NCI-H510A treated with DMSO at 0.1 percent for 48 hours (cell line): ENCODE measurements around the gene FOXK1.

Source experiments
- DNase-seq: peaks from one replicate; lab custom pipeline; 2025; lab: John Stamatoyannopoulos, UW

The FOXK1 gene

DNA sequence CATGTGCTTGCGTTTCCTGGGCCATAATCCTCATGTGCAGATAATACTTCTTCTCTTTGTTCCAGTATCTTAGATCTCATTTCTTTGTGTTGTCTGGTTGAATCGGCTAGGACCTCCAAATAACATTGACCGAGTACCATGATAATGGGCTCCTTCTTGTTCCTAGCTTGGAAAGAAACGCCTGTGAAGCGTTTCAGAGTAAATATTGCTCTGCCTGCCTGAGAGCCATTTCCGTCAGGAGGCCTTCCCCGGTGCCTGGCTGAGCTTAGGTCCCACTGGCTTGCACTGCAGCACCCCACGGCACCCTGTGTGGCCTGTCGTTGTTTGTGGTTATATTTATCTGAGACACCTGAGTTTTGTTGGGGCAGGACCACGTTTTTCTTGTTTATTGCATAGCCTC lies 17.7 kb downstream of the FOXK1 start:
- DNase-seq, result peak; percentile 60

DNA sequence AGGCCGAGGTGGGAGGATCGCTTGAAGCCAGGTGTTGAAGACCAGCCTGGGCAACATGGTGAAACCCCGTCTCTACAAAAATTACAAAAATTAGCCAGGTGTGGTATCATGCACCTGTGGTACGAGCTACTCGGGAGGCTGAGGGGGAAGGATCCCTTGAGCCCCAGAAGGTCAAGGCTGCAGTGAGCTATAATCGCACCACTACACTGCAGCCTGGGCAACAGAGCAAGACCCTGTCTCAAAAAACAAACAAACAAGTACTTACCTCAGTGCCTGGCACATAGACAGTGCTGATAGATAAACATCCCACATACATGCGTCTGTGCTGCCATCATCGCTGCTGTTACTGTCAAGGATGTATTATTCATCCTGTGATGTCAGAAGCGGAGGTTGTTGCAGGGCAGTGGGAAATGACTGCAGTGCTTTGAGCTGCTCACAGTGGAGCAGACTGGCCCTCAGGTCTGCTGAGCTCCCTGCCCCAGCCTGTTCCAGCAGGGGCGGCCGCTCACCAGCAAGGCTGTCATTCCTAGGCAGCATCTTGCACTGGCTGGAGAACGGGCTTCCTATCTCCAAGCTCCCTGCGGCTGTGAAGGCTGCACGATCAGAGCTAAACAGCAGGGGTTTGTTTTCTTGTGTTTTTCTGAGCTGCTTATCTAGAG lies 18.6 kb downstream of the FOXK1 start:
- DNase-seq, result peak; percentile 17

DNA sequence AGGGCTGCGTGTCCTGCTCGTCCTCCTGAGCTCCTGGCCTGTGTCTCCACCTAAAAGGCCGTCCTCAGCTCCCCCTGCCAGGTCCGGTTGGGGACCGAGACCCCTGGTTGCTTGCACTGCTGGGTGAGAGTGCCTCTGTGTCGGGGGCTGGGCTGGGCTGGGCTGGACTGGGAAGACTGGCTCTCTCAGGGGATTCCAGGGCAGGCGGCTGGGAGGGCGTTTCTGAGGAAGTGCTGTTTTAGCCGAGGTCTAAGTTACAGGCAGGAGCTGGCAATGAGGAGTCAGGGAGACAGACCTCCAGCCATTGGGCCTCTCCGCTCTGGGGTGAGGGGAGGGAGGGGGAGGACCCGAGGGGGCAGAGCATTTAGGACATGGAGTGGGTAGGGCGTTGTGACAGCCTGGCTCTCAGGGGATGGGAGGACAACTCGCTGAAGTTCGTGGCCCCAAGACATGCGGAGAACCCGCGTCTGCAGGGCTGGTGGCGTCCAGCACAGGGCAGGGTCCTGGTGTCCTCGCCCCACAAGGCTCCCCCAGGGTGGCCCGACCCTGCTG lies 20.9 kb downstream of the FOXK1 start:
- DNase-seq, result no peak

DNA sequence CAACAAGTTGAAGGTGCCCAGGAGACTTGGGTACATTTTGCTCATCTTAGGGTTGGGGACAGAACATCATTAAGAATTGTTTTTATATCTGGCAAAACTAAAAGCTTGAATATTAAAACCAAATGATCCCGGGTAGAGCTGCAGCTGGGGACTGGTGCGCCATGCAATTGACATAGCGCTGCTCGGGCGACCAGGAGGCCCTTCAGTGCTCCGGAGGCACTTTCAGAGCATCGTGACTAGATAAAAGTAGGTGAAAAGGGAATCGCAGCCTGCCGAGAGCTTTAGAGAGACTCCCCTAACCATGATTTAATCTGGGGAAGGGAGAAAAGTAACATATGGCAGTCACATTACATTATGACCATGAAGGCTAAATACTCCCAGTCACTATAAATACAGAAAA lies 21.4 kb downstream of the FOXK1 start:
- DNase-seq, result no peak

DNA sequence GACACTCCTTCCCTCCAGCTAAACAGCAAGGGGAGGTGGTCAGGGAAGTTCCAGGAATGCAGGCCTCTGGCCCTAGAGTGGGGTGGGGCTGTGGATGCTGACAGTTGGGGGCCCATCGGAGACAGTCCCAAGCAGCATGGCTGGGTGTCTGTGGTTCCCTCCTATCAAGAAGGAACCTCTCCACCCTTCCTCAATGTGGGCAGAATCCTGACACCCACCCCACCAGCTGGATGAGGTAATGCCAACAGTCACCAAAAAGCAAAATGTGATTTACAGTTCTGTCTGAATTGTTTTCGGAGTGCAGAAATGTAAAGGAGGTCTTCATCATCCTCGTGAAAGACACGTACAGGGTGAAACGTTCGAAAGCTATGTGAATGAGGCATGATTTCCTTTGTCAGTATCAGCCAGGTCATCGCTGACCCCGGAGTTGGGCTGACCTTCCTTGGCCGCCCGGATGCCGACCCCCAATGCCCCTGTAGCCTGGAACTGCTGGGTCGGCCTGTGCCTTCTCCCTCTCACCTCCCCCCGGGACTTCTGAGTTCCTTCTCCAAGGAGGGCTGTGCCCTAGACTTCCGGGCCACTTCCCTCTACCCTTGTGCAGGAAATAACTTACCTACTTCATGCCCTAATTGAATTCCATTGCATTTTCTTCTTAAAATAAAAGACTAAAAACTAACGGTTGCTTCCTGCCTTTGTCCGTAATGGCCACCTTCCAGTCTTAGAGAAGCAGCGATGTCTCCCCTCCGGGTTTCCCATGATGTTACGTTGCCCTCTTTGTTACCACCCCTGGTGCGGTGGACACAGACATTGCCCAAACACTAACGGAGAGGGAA lies 24.5 kb downstream of the FOXK1 start:
- no peak for DNase-seq

DNA sequence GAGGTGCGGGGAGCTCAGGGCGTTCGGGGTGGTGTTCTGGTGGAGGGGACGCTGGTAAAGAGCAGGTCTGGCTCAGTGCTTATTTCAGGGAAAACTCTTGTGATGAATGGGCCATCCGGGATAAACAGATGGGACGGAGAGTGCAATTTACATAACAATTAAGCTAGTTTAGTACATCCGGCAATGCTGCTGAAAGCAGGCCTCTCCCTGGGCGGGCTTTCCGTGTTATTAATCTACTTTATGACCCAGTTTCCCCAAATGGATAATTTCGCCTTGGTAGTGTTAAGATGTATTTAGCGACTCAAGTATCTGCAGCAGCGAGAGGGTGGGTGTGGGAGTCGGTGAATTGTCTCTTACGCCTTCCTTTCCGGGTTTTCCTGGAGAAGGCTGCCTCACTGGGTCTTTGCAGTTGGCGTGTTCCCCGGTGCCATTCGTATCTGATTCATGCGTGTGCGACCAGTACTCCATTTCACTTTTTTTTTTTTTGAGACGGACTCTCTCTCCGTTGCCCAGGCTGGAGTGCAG lies 25.2 kb downstream of the FOXK1 start:
- no peak for DNase-seq

DNA sequence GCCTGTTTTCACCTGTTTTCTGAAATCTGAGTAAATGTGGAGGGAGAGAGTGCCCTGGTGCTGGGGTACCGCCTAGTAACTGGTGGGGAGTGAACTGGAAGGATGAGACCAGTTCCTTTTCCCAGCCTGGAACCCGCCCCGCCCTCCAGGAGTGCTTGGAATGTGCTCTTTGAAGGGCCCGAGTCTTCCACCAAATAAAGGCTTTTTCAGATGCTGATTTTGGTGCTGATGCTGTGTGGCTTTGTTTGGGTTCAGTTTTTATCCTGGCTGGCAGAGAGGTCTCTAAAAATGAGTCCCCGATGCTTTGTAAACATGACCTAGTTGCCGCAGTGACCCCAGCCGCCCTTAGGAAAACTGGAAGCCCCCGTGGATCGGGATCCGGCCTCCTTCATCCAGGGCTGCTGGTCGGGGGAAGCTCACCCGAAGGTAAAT lies 25.9 kb downstream of the FOXK1 start:
- no peak for DNase-seq

DNA sequence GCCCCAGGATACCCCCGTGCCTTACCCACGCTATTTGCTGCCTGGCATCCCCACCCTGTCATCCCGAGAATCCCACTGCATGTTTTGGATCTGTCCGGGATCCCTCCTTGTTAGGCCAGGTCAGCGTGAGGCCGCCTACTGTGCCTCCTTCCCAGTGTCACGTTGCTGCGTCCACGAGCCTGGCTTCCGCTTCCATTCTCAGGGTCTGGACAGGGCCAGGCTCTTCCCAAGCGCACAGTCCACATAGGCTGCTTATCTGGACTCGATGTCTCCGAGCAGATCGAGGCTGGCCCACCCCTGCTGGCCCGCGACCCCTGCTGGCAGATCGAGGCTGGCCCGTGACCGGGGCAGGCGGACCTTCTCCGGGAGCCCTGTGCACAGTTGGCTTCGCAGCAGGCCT lies 27.1 kb downstream of the FOXK1 start:
- DNase-seq, result no peak

DNA sequence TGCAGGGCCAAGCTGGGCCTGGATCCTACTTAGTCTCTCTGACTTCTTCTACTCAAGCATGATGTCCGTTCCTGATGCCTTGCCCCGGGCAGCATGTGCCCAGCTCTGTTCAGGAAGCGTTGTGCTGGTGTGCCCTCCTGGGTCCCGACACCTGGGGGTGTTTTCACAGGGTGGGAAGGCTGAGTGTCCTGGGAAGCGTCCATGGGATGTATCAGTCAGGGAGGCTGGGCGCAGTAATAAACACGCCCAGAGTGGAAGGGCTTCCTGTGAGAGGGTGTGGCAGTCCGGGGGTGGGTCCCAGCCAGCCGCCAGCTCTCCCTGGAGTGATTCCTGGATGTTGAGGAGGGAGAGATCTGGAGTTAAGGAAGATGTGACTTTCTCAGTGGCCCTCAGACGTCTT lies 29.0 kb downstream of the FOXK1 start:
- DNase-seq, result no peak

DNA sequence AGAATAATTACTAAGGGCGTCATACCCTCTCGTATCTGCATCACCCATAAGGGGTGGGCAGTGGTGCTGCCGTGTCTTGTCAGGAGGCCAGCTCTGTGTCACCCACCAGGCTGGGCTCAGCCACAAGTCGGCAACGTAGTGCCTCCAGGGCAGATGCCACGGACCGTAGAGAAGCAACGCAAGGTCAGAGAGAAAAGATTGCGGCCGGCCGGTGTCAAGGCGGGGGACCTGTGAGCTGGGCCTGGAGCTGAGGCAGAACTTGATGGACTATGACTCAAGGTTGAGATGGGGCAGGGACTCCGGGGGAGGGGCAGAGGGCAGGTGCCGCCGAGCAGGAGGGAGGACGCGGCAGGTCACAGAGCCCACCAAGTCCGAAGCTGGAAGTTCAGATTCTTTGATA lies 29.5 kb downstream of the FOXK1 start:
- DNase-seq, result no peak

DNA sequence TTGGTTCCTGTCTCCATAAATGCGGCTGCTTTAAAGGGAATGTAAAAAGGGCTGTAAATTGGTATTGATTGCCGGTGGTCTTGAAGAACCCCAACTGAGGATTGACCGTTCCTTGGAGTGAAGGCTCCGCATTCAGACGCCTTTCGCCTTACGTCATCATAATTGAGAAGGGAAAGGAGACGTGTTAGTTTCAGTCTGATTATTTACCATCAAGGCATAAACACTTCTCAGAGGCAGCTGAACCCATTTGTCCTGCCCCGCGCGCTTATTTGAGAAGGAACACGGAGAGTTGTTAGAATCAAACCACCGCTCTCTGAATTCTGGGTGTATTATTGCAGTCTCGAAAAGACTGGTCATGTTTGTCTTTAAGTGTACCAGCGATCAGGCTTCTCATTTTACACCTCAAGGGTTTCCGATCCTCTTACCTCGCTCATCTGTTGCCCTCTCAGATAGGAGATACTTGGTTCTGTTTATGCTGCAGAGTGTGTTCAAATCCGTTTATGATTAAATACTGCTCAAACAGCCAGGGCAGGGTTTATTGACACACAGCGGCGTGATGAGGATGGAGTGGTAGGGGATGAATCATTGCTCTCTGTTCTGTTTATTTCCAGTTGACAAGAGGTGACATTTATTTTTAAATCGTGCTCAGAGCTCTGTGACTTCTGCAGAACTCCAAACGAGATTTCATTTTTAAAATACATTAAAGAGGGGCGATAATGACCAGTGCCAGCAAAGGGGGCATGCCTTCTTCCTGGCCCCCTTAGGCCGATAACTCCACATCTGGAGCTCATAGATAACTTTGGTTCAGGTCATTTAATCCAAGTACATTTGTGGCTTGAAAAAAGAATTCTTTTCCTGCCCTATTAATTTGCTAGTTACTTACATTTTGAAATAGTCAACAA lies 30.4 kb downstream of the FOXK1 start:
- DNase-seq, result peak; percentile 91

DNA sequence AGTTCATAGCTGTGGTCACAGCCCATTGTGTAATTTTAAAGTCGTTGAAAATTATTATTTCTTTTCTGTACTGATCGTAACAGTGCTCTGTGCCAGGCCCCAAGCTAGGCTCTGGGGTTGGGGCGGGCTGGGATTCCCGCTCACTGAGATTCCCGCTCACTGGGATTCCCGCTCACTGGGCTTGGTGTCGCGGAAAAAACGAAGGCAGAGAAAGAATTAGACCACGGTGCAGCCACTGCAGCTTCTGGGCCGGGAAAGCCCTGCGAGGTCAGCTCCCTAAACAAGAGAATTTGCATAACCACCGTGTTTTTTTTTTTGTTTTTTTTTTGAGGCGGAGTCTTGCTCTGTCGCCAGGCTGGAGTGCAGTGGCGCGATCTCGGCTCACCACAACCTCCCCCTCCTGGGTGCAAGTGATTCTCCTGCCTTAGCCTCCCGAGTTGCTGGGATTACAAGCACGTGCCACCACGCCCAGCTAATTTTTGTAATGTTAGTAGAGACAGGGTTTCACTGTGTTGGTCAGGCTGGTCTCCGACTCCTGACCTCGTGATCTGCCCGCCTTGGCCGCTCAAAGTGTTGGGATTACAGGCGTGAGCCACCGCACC lies 31.2 kb downstream of the FOXK1 start:
- DNase-seq, result no peak

DNA sequence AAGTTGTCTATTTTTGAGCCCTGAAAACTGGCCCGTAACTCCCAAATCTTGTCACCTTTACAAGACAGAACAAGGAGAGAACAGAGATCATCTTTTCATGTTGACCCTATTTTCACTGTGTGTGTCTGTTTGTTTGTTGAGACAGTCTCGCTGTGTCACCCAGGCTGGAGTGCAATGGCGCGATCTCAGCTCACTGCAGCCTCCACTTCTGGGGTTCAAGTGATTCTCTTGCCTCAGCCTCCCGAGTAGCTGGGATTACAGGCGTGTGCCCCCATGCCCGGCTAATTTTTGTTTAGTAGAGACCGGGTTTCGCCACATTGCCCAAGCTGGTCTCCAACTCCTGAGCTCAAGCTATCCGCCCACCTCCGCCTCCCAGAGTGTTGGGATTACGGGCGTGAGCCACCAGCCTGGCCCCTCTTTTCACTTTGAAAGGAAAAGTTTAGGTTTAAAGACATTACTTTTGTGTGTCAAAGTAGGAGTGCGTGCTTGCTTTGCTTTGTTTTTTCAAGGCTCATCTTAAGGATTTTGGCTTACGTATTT lies 32.1 kb downstream of the FOXK1 start:
- no peak for DNase-seq

DNA sequence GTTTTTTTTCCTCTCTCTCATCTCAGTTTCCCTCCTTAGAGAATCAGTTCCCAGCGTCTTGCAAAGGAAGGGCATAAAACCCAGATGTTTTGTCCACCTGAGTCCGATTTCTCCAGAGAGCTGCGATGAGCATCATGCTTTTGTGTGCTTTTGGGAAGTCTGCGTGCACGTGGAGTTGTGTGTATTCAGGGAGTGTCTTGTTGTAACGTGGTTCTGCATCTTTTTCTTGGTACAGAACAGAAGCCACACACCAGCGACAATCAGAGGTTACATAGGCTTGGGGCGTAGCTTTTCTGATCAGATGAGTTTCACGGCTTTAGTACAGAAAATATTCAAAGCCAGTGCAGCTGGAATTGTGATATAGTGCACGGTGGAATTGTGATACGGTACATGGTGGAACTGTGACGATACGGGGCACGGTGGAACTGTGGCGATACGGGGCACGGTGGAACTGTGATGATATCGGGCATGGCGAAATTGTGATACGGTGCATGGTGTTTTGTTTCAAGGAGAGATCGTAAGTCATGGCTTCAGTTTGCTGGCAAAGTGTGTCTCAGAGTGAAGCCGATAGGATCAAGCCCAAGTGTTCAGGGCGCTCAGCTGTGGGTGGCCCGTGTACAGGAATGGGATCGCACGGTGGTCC lies 32.8 kb downstream of the FOXK1 start:
- no peak for DNase-seq

DNA sequence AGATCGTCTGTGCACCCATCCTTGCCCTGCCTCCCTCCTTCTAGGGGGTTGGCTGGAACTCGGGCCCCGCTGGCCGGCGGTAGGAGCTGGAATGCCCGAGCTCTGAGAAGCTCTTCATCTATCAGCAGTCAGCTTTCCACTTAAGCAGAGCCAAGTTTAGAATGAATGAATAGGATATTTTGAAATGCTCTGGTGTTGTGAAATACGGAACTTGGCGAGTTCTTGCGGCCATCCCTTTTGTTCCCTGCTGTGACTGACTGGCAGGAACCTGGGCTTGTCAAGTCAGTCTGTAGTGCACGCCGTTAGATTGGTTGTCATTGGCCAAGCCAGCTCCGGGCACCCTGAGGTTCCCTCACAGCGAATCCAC lies 33.3 kb downstream of the FOXK1 start:
- no peak for DNase-seq

DNA sequence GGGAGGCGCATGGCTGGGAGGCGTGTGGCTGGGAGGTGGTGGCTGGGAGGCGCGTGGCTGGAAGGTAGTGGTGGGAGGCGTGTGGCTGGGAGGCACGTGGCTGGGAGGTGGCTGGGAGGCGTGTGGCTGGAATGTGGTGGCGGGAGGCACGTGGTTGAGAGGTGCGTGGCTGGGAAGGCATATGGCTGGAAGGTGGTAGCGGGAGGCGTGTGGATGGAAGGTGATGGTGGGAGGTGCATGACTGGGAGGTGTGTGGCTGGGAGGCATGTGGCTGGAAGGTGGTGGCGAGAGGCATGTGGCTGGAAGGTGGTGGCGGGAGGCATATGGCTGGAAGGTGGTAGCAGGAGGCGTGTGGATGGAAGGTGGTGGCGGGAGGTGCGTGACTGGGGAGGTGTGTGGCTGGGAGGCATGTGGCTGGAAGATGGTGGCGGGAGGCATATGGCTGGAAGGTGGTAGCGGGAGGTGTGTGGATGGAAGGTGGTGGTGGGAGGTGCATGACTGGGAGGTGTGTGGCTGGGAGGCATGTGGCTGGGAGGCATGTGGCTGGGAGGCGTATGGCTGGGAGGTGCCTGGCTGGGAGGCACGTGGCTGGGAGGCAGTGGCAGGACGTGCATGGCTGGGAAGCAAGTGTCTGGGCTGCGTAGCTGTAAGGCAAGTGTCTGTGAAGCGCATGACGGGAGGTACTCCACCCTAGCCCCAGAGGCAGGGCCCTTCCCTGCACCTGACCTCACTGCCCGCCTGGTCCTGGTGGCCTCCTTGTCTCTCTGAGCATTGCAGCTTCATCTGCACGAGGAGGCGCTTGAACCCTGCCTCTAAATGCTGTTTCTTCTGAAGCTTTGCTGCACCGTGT lies 35.1 kb downstream of the FOXK1 start:
- DNase-seq, result no peak

DNA sequence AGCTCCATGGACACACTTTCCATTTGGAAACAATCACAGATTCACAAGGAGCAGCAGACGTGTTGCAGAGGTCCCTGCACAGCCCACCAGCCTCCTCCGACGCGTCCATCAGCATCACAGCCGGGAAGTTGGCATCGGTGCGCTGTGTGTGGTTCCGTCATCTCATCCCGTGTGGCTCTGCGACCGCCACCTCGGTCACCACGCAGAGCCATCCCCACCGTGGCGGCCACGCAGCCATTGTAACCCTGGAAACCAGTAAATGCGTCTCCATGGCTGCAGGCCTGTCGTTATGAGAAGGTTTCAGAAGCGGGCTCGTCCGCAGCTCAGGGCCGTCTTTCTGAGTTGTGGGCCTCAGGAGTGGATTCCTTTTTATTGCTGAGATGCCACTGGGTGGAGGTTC lies 36.0 kb downstream of the FOXK1 start:
- DNase-seq, result no peak

DNA sequence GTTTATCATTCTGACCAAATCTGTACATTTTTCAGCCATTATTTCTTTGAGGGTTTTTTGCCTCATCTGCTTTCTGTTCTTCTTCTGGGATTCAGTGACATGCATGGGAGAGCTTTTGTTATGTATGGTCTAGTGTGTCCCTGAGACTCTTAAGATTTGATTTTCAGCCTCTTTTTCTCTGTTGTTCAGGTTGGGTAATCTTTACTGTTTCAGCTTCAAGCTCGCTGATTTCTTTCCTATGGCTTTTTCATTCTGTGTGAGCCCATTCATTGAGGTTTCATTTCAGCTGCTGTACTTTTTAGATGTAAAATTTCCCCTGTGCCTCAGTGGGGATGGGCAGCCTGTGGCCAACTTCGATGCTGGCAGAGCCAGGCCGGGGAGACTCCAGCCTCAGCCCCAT lies 38.1 kb downstream of the FOXK1 start:
- DNase-seq, result no peak

DNA sequence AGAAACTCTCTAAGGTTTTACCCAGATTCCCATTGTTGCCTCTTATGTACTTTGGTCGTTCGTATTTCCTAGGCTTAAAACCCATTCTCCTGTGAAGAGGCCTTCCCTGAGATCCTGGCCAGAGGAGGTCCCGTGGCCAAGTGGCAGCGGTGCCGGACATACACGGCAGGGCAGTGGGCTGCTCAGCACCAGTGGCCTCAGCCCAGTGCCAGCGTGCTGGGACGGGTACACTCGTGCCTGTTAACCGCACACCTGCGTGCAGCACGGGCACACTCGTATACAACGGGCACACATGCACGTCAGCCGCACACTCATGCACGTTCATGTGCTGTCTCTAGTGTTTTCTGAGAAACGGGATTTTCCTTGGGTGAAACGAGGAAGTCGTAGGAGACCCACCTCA lies 40.2 kb downstream of the FOXK1 start:
- DNase-seq, result no peak
